ENCODE measurements around the gene ERGIC1.

DNA sequence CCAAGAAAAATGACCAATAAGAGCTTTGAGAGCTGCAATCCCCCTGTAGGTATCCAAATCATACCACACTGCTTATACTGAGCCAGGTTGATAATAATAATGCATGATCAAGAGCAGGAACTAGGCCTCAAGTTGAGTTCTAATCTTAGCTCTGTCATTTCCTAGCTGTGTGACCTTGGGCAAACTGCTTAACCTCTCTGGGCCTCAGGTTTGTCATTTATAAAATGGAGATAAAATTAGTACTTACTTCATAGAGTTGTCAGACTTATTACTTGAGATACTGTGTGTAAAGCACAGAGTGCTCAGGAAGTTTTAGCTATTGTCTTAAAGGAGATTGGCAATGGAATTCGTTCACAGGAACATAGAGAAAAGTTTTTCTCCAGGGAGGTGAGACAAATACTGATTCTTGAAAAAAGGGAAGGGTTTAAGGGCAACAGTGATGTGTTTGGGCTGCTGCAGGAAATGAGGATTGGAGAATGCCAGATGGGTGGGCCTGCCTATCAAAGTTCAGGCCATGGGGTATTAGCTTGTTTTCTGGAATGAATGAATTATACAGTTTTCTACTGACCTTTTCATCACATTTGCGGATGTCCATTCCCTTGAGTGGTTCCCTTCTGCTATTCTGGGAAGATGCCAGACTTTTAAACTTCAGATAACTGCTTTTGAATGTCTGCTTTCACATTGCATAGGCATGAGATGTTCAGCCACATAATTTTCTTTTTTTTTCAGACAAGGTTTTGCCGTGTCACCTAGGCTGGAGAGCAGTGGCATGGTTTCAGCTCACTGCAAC is 139.3 kb downstream of the ERGIC1 start:
- TF ChIP-seq, protein P1, sequence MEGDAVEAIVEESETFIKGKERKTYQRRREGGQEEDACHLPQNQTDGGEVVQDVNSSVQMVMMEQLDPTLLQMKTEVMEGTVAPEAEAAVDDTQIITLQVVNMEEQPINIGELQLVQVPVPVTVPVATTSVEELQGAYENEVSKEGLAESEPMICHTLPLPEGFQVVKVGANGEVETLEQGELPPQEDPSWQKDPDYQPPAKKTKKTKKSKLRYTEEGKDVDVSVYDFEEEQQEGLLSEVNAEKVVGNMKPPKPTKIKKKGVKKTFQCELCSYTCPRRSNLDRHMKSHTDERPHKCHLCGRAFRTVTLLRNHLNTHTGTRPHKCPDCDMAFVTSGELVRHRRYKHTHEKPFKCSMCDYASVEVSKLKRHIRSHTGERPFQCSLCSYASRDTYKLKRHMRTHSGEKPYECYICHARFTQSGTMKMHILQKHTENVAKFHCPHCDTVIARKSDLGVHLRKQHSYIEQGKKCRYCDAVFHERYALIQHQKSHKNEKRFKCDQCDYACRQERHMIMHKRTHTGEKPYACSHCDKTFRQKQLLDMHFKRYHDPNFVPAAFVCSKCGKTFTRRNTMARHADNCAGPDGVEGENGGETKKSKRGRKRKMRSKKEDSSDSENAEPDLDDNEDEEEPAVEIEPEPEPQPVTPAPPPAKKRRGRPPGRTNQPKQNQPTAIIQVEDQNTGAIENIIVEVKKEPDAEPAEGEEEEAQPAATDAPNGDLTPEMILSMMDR (IDR thresholded peaks at IDR 0.05; ENCODE audit: insufficient read depth, low read length, poor library complexity, severe bottlenecking), result no peak
- TF ChIP-seq EZH2phosphoT487 (conservative IDR thresholded peaks at IDR 0.05; ENCODE audit: low read length), result no peak
